GM23248 (cell line): ENCODE measurements around the gene YARS2. TPM values are rescaled to one million over a fixed set of nuclear protein-coding genes. Genes with fewer than 3 reads are reported as not detected.

ENCODE experiments used
- DNase-seq: peaks from one replicate; pipeline ENCODE4 v3.0.0-alpha.2; 2015
- H2AFZ ChIP-seq: fragments of 200-600 bp; sonication (generic); 2 replicates; pipeline ENCODE4 v1.6.1; 2016; ENCODE audit warnings: antibody characterized with exemption
- H3F3A ChIP-seq: fragments of 200-600 bp; sonication (generic); 2 replicates; pipeline ENCODE4 v1.6.1; 2016; ENCODE audit warnings: mild to moderate bottlenecking, antibody characterized with exemption, mixed run types; ENCODE audit not compliant: insufficient read depth
- H3K27ac ChIP-seq: fragments of 200-600 bp; sonication (generic); 2 replicates; pipeline ENCODE4 v1.5.1; 2016; ENCODE audit warnings: mild to moderate bottlenecking
- H3K27me3 ChIP-seq: fragments of 200-600 bp; sonication (generic); replicated peaks from 2 replicates; pipeline ENCODE4 v1.6.1; 2016; ENCODE audit warnings: mild to moderate bottlenecking; ENCODE audit not compliant: insufficient read depth
- H3K36me3 ChIP-seq: fragments of 200-600 bp; sonication (generic); 2 replicates; pipeline ENCODE4 v1.6.1; 2016; ENCODE audit warnings: low read depth, mild to moderate bottlenecking
- H3K4me1 ChIP-seq: fragments of 200-600 bp; sonication (generic); 2 replicates; pipeline ENCODE4 v1.6.1; 2016; ENCODE audit warnings: mild to moderate bottlenecking; ENCODE audit not compliant: insufficient read depth
- H3K4me2 ChIP-seq: fragments of 200-600 bp; sonication (generic); one replicate; pipeline ENCODE4 v1.6.1; 2016; ENCODE audit warnings: mild to moderate bottlenecking; ENCODE audit not compliant: unreplicated experiment
- H3K4me3 ChIP-seq: fragments of 200-600 bp; sonication (generic); 2 replicates; pipeline ENCODE4 v1.5.1; 2016; ENCODE audit warnings: mild to moderate bottlenecking
- H3K79me2 ChIP-seq: fragments of 200-600 bp; sonication (generic); 2 replicates; pipeline ENCODE4 v1.6.1; 2016; ENCODE audit warnings: mild to moderate bottlenecking; ENCODE audit not compliant: insufficient read depth
- H3K9ac ChIP-seq: fragments of 200-600 bp; sonication (generic); 2 replicates; pipeline ENCODE4 v1.6.1; 2016; ENCODE audit warnings: mild to moderate bottlenecking
- H3K9me2 ChIP-seq: fragments of 200-600 bp; sonication (generic); 2 replicates; pipeline ENCODE4 v1.6.1; 2016; ENCODE audit warnings: mixed run types, mild to moderate bottlenecking, moderate library complexity; ENCODE audit not compliant: insufficient read depth
- H3K9me3 ChIP-seq: fragments of 200-600 bp; sonication (generic); one replicate; pipeline ENCODE4 v1.6.1; 2017; ENCODE audit warnings: low read depth
- H4K20me1 ChIP-seq: fragments of 200-600 bp; sonication (generic); 2 replicates; pipeline ENCODE4 v1.6.0; 2016; ENCODE audit not compliant: insufficient read depth
- EZH2 ChIP-seq: fragments of 200-600 bp; sonication (generic); IDR thresholded peaks from 2 replicates; pipeline ENCODE4 v1.6.1; 2018; ENCODE audit warnings: antibody characterized with exemption, mild to moderate bottlenecking; ENCODE audit not compliant: insufficient read depth, poor library complexity, severe bottlenecking
- EZH2phosphoT487 ChIP-seq: fragments of 200-600 bp; sonication (generic); IDR thresholded peaks from 2 replicates; pipeline ENCODE4 v1.6.1; 2018; ENCODE audit warnings: antibody characterized with exemption, moderate library complexity, mild to moderate bottlenecking, low read depth; ENCODE audit not compliant: insufficient read depth
- WGBS, 2 experiments: methylation state at CpG; one replicate each; pipeline ENCODE4 v1.1.6; 2015 to 2017; ENCODE audit warnings: low lambda C conversion rate in 2 of 2, low coverage in 1 of 2; ENCODE audit errors: missing lambda C conversion rate in 2 of 2; 5-methylcytosine and 5-hydroxymethylcytosine counted together
- in situ Hi-C: fragments of 300-500 bp; cut with MboI; formaldehyde crosslinking; loops from 2 replicates; pipeline ENCODE4 v1.15.0; 2020
- polyA plus RNA-seq: library from polyadenylated mRNA; unstranded; fragments of >200 nt; fragmentation: Nextera tagmentation; extraction: Ambion mirVana; gene quantifications from 2 replicates; pipeline ENCODE4 v1.2.1, GENCODE V29; 2016
- total RNA-seq: library from RNA; depleted of rRNA; stranded (reverse); fragments of >200 nt; shearing (Covaris generic); gene quantifications from 2 replicates; pipeline ENCODE4 v1.2.3, GENCODE V29; 2014

Gene YARS2
- total and polyA plus RNA-seq, 2 experiments from 2014 or later, result 30.8 to 33.1 TPM

- 9 to 22% methylated on average over 2 of the region's 2 CpGs for WGBS, 2 experiments
- no peak overlapping the region for H3K27ac ChIP-seq
- TF ChIP-seq EZH2 (no peak), EZH2phosphoT487 (no peak)
- no peaks in the 10 kb centered on the region for H4K20me1 ChIP-seq
- H3F3A ChIP-seq, result no peaks in the 10 kb centered on the region
- H3K9me3 ChIP-seq, result no peaks in the 10 kb centered on the region
- H2AFZ ChIP-seq, result no peak overlapping the region
- no peak overlapping the region for H3K9ac ChIP-seq
- no peaks in the 10 kb centered on the region for H3K36me3 ChIP-seq
- H3K4me1 ChIP-seq, result no peaks in the 10 kb centered on the region
- H3K79me2 ChIP-seq, result no peaks in the 10 kb centered on the region
- in situ Hi-C loops, result no loop called here
- DNase-seq, result no peak
- H3K27me3 ChIP-seq, result no peaks in the 10 kb centered on the region
- no peak overlapping the region for H3K4me2 ChIP-seq
- H3K9me2 ChIP-seq, result no peaks in the 10 kb centered on the region
- no peak overlapping the region for H3K4me3 ChIP-seq
Measured at GRCh38 chr12:32789916-32790315, 34.2 kb upstream of the YARS2 start.

GRCh38 chr12:32789446-32789845, 33.7 kb upstream of the YARS2 start:
- DNase-seq, result no peak

GRCh38 chr12:32788405-32788804, 32.7 kb upstream of the YARS2 start:
- H3K4me3 ChIP-seq, result no peak overlapping the region
- DNase-seq, result no peak
- no peaks in the 10 kb centered on the region for H3K27me3 ChIP-seq
- H3K4me1 ChIP-seq, result no peaks in the 10 kb centered on the region
- no peaks in the 10 kb centered on the region for H4K20me1 ChIP-seq
- in situ Hi-C loops, result no loop called here
- H3K9ac ChIP-seq, result no peak overlapping the region
- H3K9me2 ChIP-seq, result no peaks in the 10 kb centered on the region
- 29 to 34% methylated on average over 4 of the region's 4 CpGs for WGBS, 2 experiments
- H3K4me2 ChIP-seq, result no peak overlapping the region
- no peaks in the 10 kb centered on the region for H3F3A ChIP-seq
- TF ChIP-seq EZH2phosphoT487 (no peak), EZH2 (no peak)
- no peaks in the 10 kb centered on the region for H3K36me3 ChIP-seq
- no peaks in the 10 kb centered on the region for H3K9me3 ChIP-seq
- no peaks in the 10 kb centered on the region for H3K79me2 ChIP-seq
- H2AFZ ChIP-seq, result no peak overlapping the region
- no peak overlapping the region for H3K27ac ChIP-seq

More at GRCh38 chr12:32789446-32789845, 33.7 kb upstream of the YARS2 start:
- H3K27me3 ChIP-seq, result no peaks in the 10 kb centered on the region
- no peaks in the 10 kb centered on the region for H3K9me2 ChIP-seq
- H4K20me1 ChIP-seq, result no peaks in the 10 kb centered on the region
- in situ Hi-C loops, result no loop called here
- H3K36me3 ChIP-seq, result no peaks in the 10 kb centered on the region
- H3K9me3 ChIP-seq, result no peaks in the 10 kb centered on the region
- H3F3A ChIP-seq, result no peaks in the 10 kb centered on the region
- no peak overlapping the region for H3K4me3 ChIP-seq
- H3K4me1 ChIP-seq, result no peaks in the 10 kb centered on the region
- no peak overlapping the region for H3K27ac ChIP-seq
- H3K9ac ChIP-seq, result no peak overlapping the region
- H2AFZ ChIP-seq, result no peak overlapping the region
- TF ChIP-seq EZH2phosphoT487, result no peak
- TF ChIP-seq EZH2, result no peak
- H3K79me2 ChIP-seq, result no peaks in the 10 kb centered on the region
- no peak overlapping the region for H3K4me2 ChIP-seq

GRCh38 chr12:32785557-32785956, 29.9 kb upstream of the YARS2 start:
- Histone ChIP-seq H3F3A (no peaks in the 10 kb centered on the region), H3K27me3 (no peaks in the 10 kb centered on the region), H3K4me1 (no peaks in the 10 kb centered on the region), H4K20me1 (no peaks in the 10 kb centered on the region), H3K9me3 (no peaks in the 10 kb centered on the region), H2AFZ (no peak overlapping the region), H3K9me2 (no peaks in the 10 kb centered on the region), H3K9ac (no peak overlapping the region), H3K36me3 (no peaks in the 10 kb centered on the region), H3K27ac (no peak overlapping the region), H3K4me2 (no peak overlapping the region), H3K79me2 (no peaks in the 10 kb centered on the region), H3K4me3 (no peak overlapping the region)
- WGBS, 2 experiments, result 11% methylated on average over 5 of the region's 5 CpGs
- in situ Hi-C loops, result no loop called here
- TF ChIP-seq EZH2 (no peak), EZH2phosphoT487 (no peak)
- no peak for DNase-seq

- Histone ChIP-seq H3K79me2 (no peaks in the 10 kb centered on the region), H3K9ac (no peak overlapping the region), H3K9me2 (no peaks in the 10 kb centered on the region), H3K27ac (no peak overlapping the region), H2AFZ (no peak overlapping the region), H4K20me1 (no peaks in the 10 kb centered on the region), H3K4me3 (no peak overlapping the region), H3F3A (no peaks in the 10 kb centered on the region), H3K9me3 (no peaks in the 10 kb centered on the region), H3K27me3 (no peaks in the 10 kb centered on the region), H3K4me2 (no peak overlapping the region), H3K4me1 (no peaks in the 10 kb centered on the region), H3K36me3 (no peaks in the 10 kb centered on the region)
- no peak for DNase-seq
- in situ Hi-C loops, result no loop called here
- 39 to 59% methylated on average over 3 of the region's 3 CpGs for WGBS, 2 experiments
- TF ChIP-seq EZH2phosphoT487 (no peak), EZH2 (no peak)
Measured at GRCh38 chr12:32783029-32783428, 27.3 kb upstream of the YARS2 start.
